Mucosa of stomach (tissue), 1 donor: ENCODE measurements around the gene TERB1.

Experiments
- H3K27me3 ChIP-seq: one replicate; pipeline ENCODE4 v1.7.0; 2013; ENCODE audit warnings: mild to moderate bottlenecking, low read length; ENCODE audit not compliant: control insufficient read depth, insufficient read depth
- H3K36me3 ChIP-seq: one replicate; pipeline ENCODE4 v1.7.0; 2013; ENCODE audit warnings: low read length; ENCODE audit not compliant: control insufficient read depth, insufficient read depth
- H3K4me1 ChIP-seq: one replicate; pipeline ENCODE4 v1.7.0; 2013; ENCODE audit warnings: mild to moderate bottlenecking, low read length; ENCODE audit not compliant: control insufficient read depth, insufficient read depth
- H3K4me3 ChIP-seq: one replicate; pipeline ENCODE4 v1.7.0; 2013; ENCODE audit warnings: low read length
- H3K9ac ChIP-seq: one replicate; pipeline ENCODE4 v1.7.0; 2013; ENCODE audit warnings: mild to moderate bottlenecking, low read length, moderate library complexity
- H3K9me3 ChIP-seq: one replicate; pipeline ENCODE4 v1.7.0; 2013; ENCODE audit warnings: mild to moderate bottlenecking, low read length, moderate library complexity; ENCODE audit not compliant: control insufficient read depth
- donor health status: Pancreatic carcinoma.

Gene TERB1

GRCh38 chr16:66712512-66712911 lies 88.9 kb downstream of the TERB1 start:
- H3K9ac ChIP-seq: no peak overlapping the region
- peaks cover 4% of the 10 kb centered on the region for H3K36me3 ChIP-seq
- H3K4me1 ChIP-seq: peaks cover 9% of the 10 kb centered on the region
- no peak overlapping the region for H3K4me3 ChIP-seq
- no peaks in the 10 kb centered on the region for H3K9me3 ChIP-seq
- no peaks in the 10 kb centered on the region for H3K27me3 ChIP-seq

GRCh38 chr16:66711581-66711980 lies 89.8 kb downstream of the TERB1 start:
- no peaks in the 10 kb centered on the region for H3K9me3 ChIP-seq
- no peaks in the 10 kb centered on the region for H3K36me3 ChIP-seq

DNA sequence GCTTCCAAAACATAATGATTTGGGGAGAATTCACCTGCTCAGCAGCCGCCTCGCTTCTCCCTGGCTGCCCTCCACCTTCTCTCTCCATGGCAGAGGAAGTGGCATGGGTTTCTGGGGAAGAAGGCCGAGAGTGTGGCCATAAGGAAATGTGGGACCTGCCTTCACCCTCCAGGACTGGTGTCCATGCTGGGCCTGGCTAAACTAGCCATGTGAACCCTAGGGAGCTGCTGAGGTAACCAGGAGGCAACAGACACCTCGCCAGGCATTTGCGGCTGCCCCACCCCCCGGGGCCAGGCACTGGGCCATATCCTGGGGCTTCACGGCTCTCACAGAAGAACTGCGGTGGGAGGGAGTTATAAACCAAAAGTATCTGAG lies 94.9 kb downstream of the TERB1 start:
- H3K9me3 ChIP-seq: no peaks in the 10 kb centered on the region
- H3K4me1 ChIP-seq: no peaks in the 10 kb centered on the region
- H3K4me3 ChIP-seq: no peak overlapping the region
- no peaks in the 10 kb centered on the region for H3K36me3 ChIP-seq
- no peak overlapping the region for H3K9ac ChIP-seq
- H3K27me3 ChIP-seq: no peaks in the 10 kb centered on the region

More at GRCh38 chr16:66711581-66711980, 89.8 kb downstream of the TERB1 start:
- H3K4me1 ChIP-seq: peaks cover 9% of the 10 kb centered on the region
- H3K4me3 ChIP-seq: no peak overlapping the region
- H3K27me3 ChIP-seq: no peaks in the 10 kb centered on the region
- H3K9ac ChIP-seq: no peak overlapping the region

- no peaks in the 10 kb centered on the region for H3K36me3 ChIP-seq
- no peaks in the 10 kb centered on the region for H3K4me1 ChIP-seq
- H3K9ac ChIP-seq: no peak overlapping the region
- no peaks in the 10 kb centered on the region for H3K27me3 ChIP-seq
- H3K9me3 ChIP-seq: no peaks in the 10 kb centered on the region
- H3K4me3 ChIP-seq: no peak overlapping the region
Observed at GRCh38 chr16:66705790-66706505, 95.4 kb downstream of the TERB1 start.
